Heart left ventricle (tissue), 16 donors: Measurements from ENCODE around the gene SLC41A1. TPM values are rescaled to one million over a fixed set of nuclear protein-coding genes. Genes with fewer than 3 reads are reported as not detected.

ENCODE experiments used
- ATAC-seq, 4 donors: fragments of 200-7000 bp; cut with Tn5 transposase; one replicate each; pipeline ENCODE4 v1.9.1; 2020 to 2022; ENCODE audit warnings: moderate library complexity in 4 of 4, mild to moderate bottlenecking in 3 of 4, moderate number of reproducible peaks in 1 of 4
- DNase-seq, 5 donors: peaks; one replicate each; pipeline ENCODE4 v3.0.0-alpha.2; 2020
- H3K27ac ChIP-seq, 12 donors: fragments of 200-600 bp; sonication (generic) in 4 of 12; one replicate each; pipeline versions ENCODE4 v1.5.0 to v1.8.0; 2016 to 2022; ENCODE audit warnings: mild to moderate bottlenecking in 2 of 12
- H3K27me3 ChIP-seq, 9 donors: fragments of 200-600 bp; sonication (generic) in 2 of 9; one replicate each; pipeline versions ENCODE4 v1.5.1 to v1.8.0; 2016 to 2022; ENCODE audit warnings: mild to moderate bottlenecking in 3 of 9
- H3K36me3 ChIP-seq, 9 donors: fragments of 200-600 bp; sonication (generic) in 2 of 9; one replicate each; pipeline versions ENCODE4 v1.5.0 to v1.8.0; 2018 to 2022; ENCODE audit warnings: mild to moderate bottlenecking in 2 of 9
- H3K4me1 ChIP-seq, 12 donors: fragments of 200-600 bp; sonication (generic) in 4 of 12; one replicate each; pipeline versions ENCODE4 v1.5.0 to v1.8.0; 2016 to 2022; ENCODE audit warnings: mild to moderate bottlenecking in 3 of 12
- H3K4me3 ChIP-seq, 12 donors: fragments of 200-600 bp; sonication (generic) in 4 of 12; one replicate each; pipeline versions ENCODE4 v1.5.0 to v1.8.0; 2017 to 2022; ENCODE audit warnings: mild to moderate bottlenecking in 9 of 12, moderate library complexity in 4 of 12
- H3K9me3 ChIP-seq, 12 donors: fragments of 200-600 bp; sonication (generic) in 4 of 12; one replicate each; pipeline versions ENCODE4 v1.5.0 to v1.8.0; 2016 to 2022; ENCODE audit warnings: mild to moderate bottlenecking in 1 of 12
- POLR2A ChIP-seq, 2 donors: fragments of 450-650 bp; IDR thresholded peaks; one replicate each; pipeline ENCODE4 v1.6.1; 2017; ENCODE audit warnings: antibody characterized with exemption in 2 of 2, mild to moderate bottlenecking in 2 of 2, moderate library complexity in 2 of 2
- WGBS, 4 donors: extraction: QIAGEN DNeasy Blood & Tissue Kit in 2 of 4; methylation state at CpG; one replicate each; pipeline versions ENCODE4 v1.1.5 to v1.1.7; 2013 to 2018; 5-methylcytosine and 5-hydroxymethylcytosine counted together
- intact Hi-C, 10 donors: fragments of 100-400 bp; cut with DNase I; formaldehyde crosslinking; loops; one replicate each; pipeline versions ENCODE4 v1.11.1 to v1.14.2; 2022
- polyA plus RNA-seq, 2 donors: library from polyadenylated mRNA; stranded (reverse); fragments of 200-250 nt; gene quantifications; one replicate each; pipeline ENCODE4 v1.2.3, GENCODE V29; 2013
- total RNA-seq, 9 donors: library from RNA; depleted of rRNA in 2 of 9; stranded (reverse); fragments of >200 nt in 2 of 9; fragmentation: NEBNext Ultra II Directional in 3 of 9; extraction: Animal tissue kit (Norgen Biotek cat#: 25700) in 3 of 9; gene quantifications; one replicate each; pipeline versions ENCODE4 v1.1.0 to v1.2.4, GENCODE V29; 2016 to 2023
- TF ChIP-seq, protein P1 (sequence below), 12 donors: fragments of 200-600 bp; sonication (generic) in 4 of 12; IDR thresholded peaks; one replicate each; pipeline versions ENCODE4 v1.5.0 to v1.8.0; 2018 to 2022; ENCODE audit warnings: antibody characterized with exemption in 12 of 12, mild to moderate bottlenecking in 5 of 12
- donor health status: ischemic (EF 13 %, LVEDD 7.1; RV severe dilation, severe dysfunction).
- donor health status: healthy with polysubstance abuse.
- donor health status: DM: no; HTN: yes; CAD: no.
- donor health status: DM: no; HTN: no; CAD: no.
- donor health status: ischemic (EF 25% LVEDD 6.9; RV normal size, moderate dysfunction).
- donor health status: ischemic (EF 25% LVEDD 5.7; RV mildly dilated, moderate dysfunction).
- donor health status: healthy.
- donor health status: DM: yes; HTN: yes; CAD: no.
- donor health status: ischemic (EF 35%, LVEDD 5.7; RV mildly dilated, moderate dysfunction).
- donor health status: nonischemic (EF 11% LVEDD 7.7; RV severe dilation, severe dysfunction).
- donor health status: DM: yes; HTN: yes; CAD: no.
- donor health status: PGD.
- donor health status: ischemic (EF 29% LVEDD 5.4; RV normal size, mild dysfunction).
- donor health status: nonischemic (EF 23%, LVEDD 6.1; RV moderate dilation, normal function).

SLC41A1 gene
- total and polyA plus RNA-seq, 11 donors = 146 to 442 (median 298) TPM

DNA sequence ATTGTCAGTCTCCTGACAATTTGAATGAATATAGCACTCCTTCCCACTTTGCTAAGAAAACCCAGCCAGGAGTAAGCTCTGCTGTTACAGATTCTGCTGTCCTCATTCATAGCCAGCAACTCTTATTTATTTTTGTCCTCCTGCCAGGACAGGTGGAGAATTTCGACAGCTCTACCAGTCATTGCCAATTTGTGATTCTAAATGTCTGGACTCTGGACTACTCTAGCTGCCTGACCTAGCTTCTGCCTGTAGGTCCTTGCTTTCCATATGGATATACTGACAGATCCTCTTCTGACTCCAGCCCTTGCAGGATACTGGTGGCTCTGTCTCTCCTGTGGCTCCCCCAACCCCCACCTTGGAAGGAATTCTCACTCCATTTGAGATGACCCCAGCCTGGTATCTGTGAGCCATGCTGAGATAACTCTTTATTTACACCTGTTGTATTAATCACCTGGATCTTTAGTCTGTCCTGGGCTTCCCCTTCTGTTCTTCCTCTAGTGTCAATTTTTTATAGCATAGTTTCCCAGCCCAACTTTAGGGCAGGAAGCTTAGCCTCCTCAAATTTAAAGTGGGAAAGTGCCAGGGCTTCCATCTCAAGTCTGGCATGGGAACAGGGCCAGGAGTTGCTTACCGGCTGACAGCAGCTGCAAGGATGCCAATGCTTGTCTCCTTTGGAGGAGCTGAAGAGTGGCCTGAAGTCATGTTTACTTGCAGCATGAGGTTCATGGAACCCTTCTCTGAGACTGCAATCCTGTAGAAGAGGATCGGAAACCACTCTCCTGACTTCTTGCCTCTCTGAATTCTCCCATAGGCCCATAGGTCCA lies 30.2 kb upstream of the SLC41A1 start:
- DNase-seq = no peak
- H3K4me1 ChIP-seq = peaks cover 0 to 31% (median 1%) of the 10 kb centered on the region in 12 donors
- peak overlapping the region in 2 of 12 donors; percentile 33 to 61 for H3K27ac ChIP-seq
- ATAC-seq = no peak
- no peaks in the 10 kb centered on the region for H3K36me3 ChIP-seq
- intact Hi-C loops = no loop called here
- no peak for TF ChIP-seq POLR2A (IDR thresholded peaks at IDR 0.05)
- TF ChIP-seq, protein P1, sequence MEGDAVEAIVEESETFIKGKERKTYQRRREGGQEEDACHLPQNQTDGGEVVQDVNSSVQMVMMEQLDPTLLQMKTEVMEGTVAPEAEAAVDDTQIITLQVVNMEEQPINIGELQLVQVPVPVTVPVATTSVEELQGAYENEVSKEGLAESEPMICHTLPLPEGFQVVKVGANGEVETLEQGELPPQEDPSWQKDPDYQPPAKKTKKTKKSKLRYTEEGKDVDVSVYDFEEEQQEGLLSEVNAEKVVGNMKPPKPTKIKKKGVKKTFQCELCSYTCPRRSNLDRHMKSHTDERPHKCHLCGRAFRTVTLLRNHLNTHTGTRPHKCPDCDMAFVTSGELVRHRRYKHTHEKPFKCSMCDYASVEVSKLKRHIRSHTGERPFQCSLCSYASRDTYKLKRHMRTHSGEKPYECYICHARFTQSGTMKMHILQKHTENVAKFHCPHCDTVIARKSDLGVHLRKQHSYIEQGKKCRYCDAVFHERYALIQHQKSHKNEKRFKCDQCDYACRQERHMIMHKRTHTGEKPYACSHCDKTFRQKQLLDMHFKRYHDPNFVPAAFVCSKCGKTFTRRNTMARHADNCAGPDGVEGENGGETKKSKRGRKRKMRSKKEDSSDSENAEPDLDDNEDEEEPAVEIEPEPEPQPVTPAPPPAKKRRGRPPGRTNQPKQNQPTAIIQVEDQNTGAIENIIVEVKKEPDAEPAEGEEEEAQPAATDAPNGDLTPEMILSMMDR (IDR thresholded peaks at IDR 0.05) = no peak
- 63 to 73% (median 68%) methylated on average over 3 of the region's 3 CpGs for WGBS, 4 donors
- H3K9me3 ChIP-seq = no peaks in the 10 kb centered on the region
- H3K27me3 ChIP-seq = no peaks in the 10 kb centered on the region
- no peak overlapping the region for H3K4me3 ChIP-seq

DNA sequence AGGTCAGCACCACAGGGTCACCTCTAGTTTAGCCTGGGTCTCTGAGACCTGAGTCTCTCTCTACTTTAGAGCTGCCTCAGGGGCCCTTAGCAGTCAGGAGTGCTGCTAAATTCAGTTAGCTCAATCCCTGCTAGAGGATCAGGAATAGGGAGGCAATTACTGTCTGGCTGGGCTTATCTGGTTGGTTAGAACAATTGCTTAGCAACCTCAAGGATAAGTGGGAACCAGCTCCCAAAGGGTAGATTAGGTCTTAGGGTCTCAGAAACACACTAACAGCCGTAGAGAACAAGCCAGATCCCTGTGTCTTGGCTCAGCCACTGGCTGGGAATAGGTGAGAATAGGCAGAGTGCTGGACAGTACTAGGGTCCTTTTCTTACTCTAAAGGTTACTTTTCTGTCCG lies 29.2 kb upstream of the SLC41A1 start:
- H3K27ac ChIP-seq = peak overlapping the region in 4 of 12 donors; percentile 7 to 61 (median 28)
- DNase-seq = no peak
- no peaks in the 10 kb centered on the region for H3K27me3 ChIP-seq
- TF ChIP-seq POLR2A (IDR thresholded peaks at IDR 0.05) = no peak
- TF ChIP-seq, protein P1 (IDR thresholded peaks at IDR 0.05) = no peak
- no peak overlapping the region for H3K4me3 ChIP-seq
- ATAC-seq = peak; percentile 71 to 85 (median 79)
- WGBS, 4 donors = 48 to 74% (median 50%) methylated on average over 2 of the region's 2 CpGs
- H3K9me3 ChIP-seq = no peaks in the 10 kb centered on the region
- peaks cover 0 to 31% (median 1%) of the 10 kb centered on the region in 12 donors for H3K4me1 ChIP-seq
- intact Hi-C loops = no loop called here
- no peaks in the 10 kb centered on the region for H3K36me3 ChIP-seq

DNA sequence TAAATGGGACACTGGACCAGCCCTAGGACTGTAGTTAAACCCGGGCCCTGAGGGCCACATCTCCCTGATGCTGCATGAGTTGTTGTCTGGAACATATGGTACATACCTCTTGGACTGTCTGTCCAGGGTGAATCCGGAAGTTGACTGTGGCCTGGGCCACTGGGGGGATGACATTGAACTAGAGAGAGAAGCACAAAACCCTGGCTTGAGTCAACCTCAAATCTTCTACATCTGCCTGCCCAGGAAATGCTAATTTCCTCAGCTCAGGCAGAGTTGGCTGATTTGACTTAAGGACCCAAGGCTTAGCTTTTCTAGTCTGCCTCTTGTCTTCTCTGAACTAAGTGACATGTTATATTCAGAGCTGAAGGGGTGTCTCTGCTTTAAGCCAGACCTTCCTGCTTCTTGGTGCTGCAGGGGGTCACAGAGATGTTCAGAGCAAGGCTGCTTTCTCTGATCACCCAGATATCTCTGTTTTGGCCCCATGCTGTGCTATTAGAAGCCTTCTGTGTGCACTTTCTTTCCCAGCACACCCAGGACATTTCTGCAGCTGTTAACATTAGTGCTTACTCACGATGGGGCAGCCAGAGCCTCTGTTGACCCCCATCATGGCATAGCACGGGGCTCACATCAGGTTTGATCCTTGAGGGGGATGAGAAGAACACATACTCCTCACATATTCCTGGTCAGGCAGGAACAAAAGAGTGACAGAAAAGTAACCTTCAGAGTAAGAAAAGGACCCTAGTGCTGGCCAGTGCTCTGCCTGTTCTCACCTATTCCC lies 27.3 kb upstream of the SLC41A1 start:
- intact Hi-C loops = no loop called here

More for the DNA sequence above, 27.3 kb upstream of the SLC41A1 start:
- no peak overlapping the region for H3K4me3 ChIP-seq
- H3K27me3 ChIP-seq = no peaks in the 10 kb centered on the region
- H3K27ac ChIP-seq = no peak overlapping the region
- H3K4me1 ChIP-seq = peaks cover 0 to 31% (median 1%) of the 10 kb centered on the region in 12 donors
- WGBS, 4 donors = 69 to 78% (median 73%) methylated on average over 4 of the region's 4 CpGs
- DNase-seq (no peak), ATAC-seq (peak in 1 of 4 donors; percentile 21)
- H3K9me3 ChIP-seq = no peaks in the 10 kb centered on the region
- TF ChIP-seq, protein P1 (IDR thresholded peaks at IDR 0.05) = no peak
- TF ChIP-seq POLR2A (IDR thresholded peaks at IDR 0.05) = no peak
- no peaks in the 10 kb centered on the region for H3K36me3 ChIP-seq
